HepG2 (cell line): Measurements from ENCODE around the gene SERPINF2. TPM values are rescaled to one million over a fixed set of nuclear protein-coding genes. Genes with fewer than 3 reads are reported as not detected.

ENCODE experiments used
- ATAC-seq: fragments of 200-7000 bp; cut with Tn5 transposase; 3 replicates; pipeline ENCODE4 v1.9.1; 2020; ENCODE audit warnings: mild to moderate bottlenecking, moderate library complexity
- BruUV-seq: library from RNA; stranded (reverse); fragments of 400-500 nt; replicated peaks from 2 replicates; lab custom pipeline; 2021; lab: Mats Ljungman, UMichigan
- CTCF ChIA-PET: fragments of 300-600 bp; formaldehyde crosslinking; extraction: SDS; loops from one replicate; lab custom pipeline; 2021; ENCODE audit warnings: low total read pairs, inconsistent platforms, low intra/inter-chr PET ratio; lab: Yijun Ruan, JAX
- POLR2A ChIA-PET: fragments of 350-600 bp; sonication (Branson Sonifier 250); formaldehyde crosslinking; loops from one replicate; lab custom pipeline; 2020; ENCODE audit warnings: antibody characterized with exemption, inconsistent platforms; lab: Yijun Ruan, JAX
- DNase-seq: peaks from one replicate; pipeline ENCODE4 v3.0.0-alpha.2; 2015; ENCODE audit warnings: low spot score
- FAIRE-seq: peaks from 3 replicates; lab custom pipeline; 2011; peaks lifted over from hg19 to GRCh38; lab: Jason Lieb, UNC
- H2AFZ ChIP-seq: one replicate; pipeline ENCODE4 v1.6.1; 2011; ENCODE audit warnings: low read length, inconsistent platforms
- H3K27ac ChIP-seq: fragments of 300-600 bp; 3 replicates; pipeline ENCODE4 v1.8.0; 2011; ENCODE audit warnings: mixed run types, mild to moderate bottlenecking, mixed read lengths, low read length, inconsistent platforms; ENCODE audit not compliant: insufficient read depth; ENCODE audit errors: extremely low read length
- H3K27me3 ChIP-seq, 2 experiments: fragments of 200-600 bp in 1 of 2; 2 replicates in 1 of 2; 3 replicates in 1 of 2; pipeline versions ENCODE4 v1.6.0 to v1.8.0; 2011; ENCODE audit warnings: low read length in 2 of 2, mild to moderate bottlenecking in 2 of 2, moderate library complexity in 2 of 2, inconsistent platforms in 1 of 2; ENCODE audit not compliant: insufficient read depth in 2 of 2, control insufficient read depth in 1 of 2
- H3K36me3 ChIP-seq, 2 experiments: fragments of 200-600 bp in 1 of 2; replicated peaks in 1 of 2; 2 replicates in 1 of 2; 3 replicates in 1 of 2; pipeline versions ENCODE4 v1.5.1 to v1.8.0; 2011; ENCODE audit warnings: low read length in 2 of 2, inconsistent platforms in 1 of 2; ENCODE audit not compliant: insufficient read depth in 2 of 2, control insufficient read depth in 1 of 2
- H3K4me1 ChIP-seq: 2 replicates; pipeline ENCODE4 v1.5.1; 2012; ENCODE audit warnings: low read length, inconsistent platforms; ENCODE audit not compliant: insufficient read depth
- H3K4me2 ChIP-seq: 2 replicates; pipeline ENCODE4 v1.6.0; 2011; ENCODE audit warnings: low read depth, low read length, inconsistent platforms
- H3K4me3 ChIP-seq, 3 experiments: fragments of 200-600 bp in 1 of 3; sonication (generic), shearing (Covaris generic) in 1 of 3; replicated peaks in 1 of 3; 2 replicates each; pipeline ENCODE4 v1.5.1; 2011 to 2016; ENCODE audit warnings: low read length in 3 of 3, inconsistent platforms in 2 of 3, low read depth in 2 of 3, mild to moderate bottlenecking in 2 of 3, control low read depth in 1 of 3, mixed read lengths in 1 of 3; ENCODE audit not compliant: insufficient read depth in 1 of 3
- H3K79me2 ChIP-seq: one replicate; pipeline ENCODE4 v1.6.1; 2011; ENCODE audit warnings: low read length, inconsistent platforms; ENCODE audit not compliant: insufficient read depth
- H3K9ac ChIP-seq: 2 replicates; pipeline ENCODE4 v1.6.0; 2011; ENCODE audit warnings: mild to moderate bottlenecking, low read depth, low read length, inconsistent platforms; ENCODE audit not compliant: insufficient read depth
- H3K9me3 ChIP-seq: 2 replicates; pipeline ENCODE4 v1.5.1; 2012; ENCODE audit warnings: mild to moderate bottlenecking, low read length
- H4K20me1 ChIP-seq: 2 replicates; pipeline ENCODE4 v1.6.0; 2011; ENCODE audit warnings: inconsistent platforms, mild to moderate bottlenecking, low read length, moderate library complexity; ENCODE audit not compliant: insufficient read depth
- ADNP ChIP-seq: sonication (generic); formaldehyde crosslinking; IDR thresholded peaks from 2 replicates; pipeline ENCODE4 v1.4.0; 2020; ENCODE audit warnings: missing genetic modification reagents
- AKNA ChIP-seq: sonication (generic); formaldehyde crosslinking; IDR thresholded peaks from 2 replicates; pipeline ENCODE4 v1.4.0; 2020; ENCODE audit warnings: missing genetic modification reagents, borderline replicate concordance
- ATM ChIP-seq: fragments of 450-650 bp; IDR thresholded peaks from 2 replicates; pipeline ENCODE4 v1.7.1; 2017; ENCODE audit warnings: mild to moderate bottlenecking, borderline replicate concordance
- DBP ChIP-seq: sonication (generic); formaldehyde crosslinking; IDR thresholded peaks from 2 replicates; pipeline ENCODE4 v1.4.0; 2020; ENCODE audit warnings: missing genetic modification reagents; ENCODE audit errors: not compliant biosample characterization
- ETV5 ChIP-seq: IDR thresholded peaks from 2 replicates; pipeline ENCODE4 v1.6.1; 2018; ENCODE audit warnings: missing biosample characterization, missing genetic modification reagents, inconsistent platforms, borderline replicate concordance
- NONO ChIP-seq, 2 experiments: fragments of 450-650 bp in 1 of 2; sonication (generic) in 1 of 2; formaldehyde crosslinking in 1 of 2; IDR thresholded peaks in 1 of 2; conservative IDR thresholded peaks in 1 of 2; 2 replicates each; pipeline versions ENCODE4 v1.6.1 to v1.8.0; 2017 to 2022; ENCODE audit warnings: mild to moderate bottlenecking in 1 of 2, missing genetic modification reagents in 1 of 2, moderate library complexity in 1 of 2
- SATB2 ChIP-seq: sonication (generic); formaldehyde crosslinking; IDR thresholded peaks from 2 replicates; pipeline ENCODE4 v1.5.0; 2020; ENCODE audit warnings: missing genetic modification reagents
- SIX4 ChIP-seq: sonication (generic); formaldehyde crosslinking; IDR thresholded peaks from 2 replicates; pipeline ENCODE4 v1.4.0; 2020; ENCODE audit warnings: missing genetic modification reagents
- ZC3H4 ChIP-seq: sonication (generic); formaldehyde crosslinking; IDR thresholded peaks from 2 replicates; pipeline ENCODE4 v1.4.0; 2020; ENCODE audit warnings: missing genetic modification reagents, borderline replicate concordance
- ZNF274 ChIP-seq: sonication (generic); formaldehyde crosslinking; IDR thresholded peaks from 2 replicates; pipeline ENCODE4 v1.5.1; 2020; ENCODE audit warnings: mild to moderate bottlenecking, missing genetic modification reagents
- ZNF703 ChIP-seq: sonication (generic); formaldehyde crosslinking; IDR thresholded peaks from 2 replicates; pipeline ENCODE4 v1.5.1; 2020; ENCODE audit warnings: missing genetic modification reagents, mild to moderate bottlenecking, moderate library complexity, borderline replicate concordance
- WGBS: methylation state at CpG from one replicate; pipeline ENCODE4 v1.1.6; 2017; ENCODE audit warnings: low lambda C conversion rate; 5-methylcytosine and 5-hydroxymethylcytosine counted together
- in situ Hi-C: cut with HindIII; loops from 2 replicates; pipeline ENCODE4 v1.10.0; 2017; ENCODE audit warnings: low pct_unique_long_range_greater_than_20kb; ENCODE audit not compliant: extremely low pct_ligation_motif_present
- intact Hi-C: fragments of 100-400 bp; cut with micrococcal nuclease; formaldehyde crosslinking; loops from one replicate; pipeline ENCODE4 v1.10.0; 2022; ENCODE audit not compliant: unreplicated experiment
- polyA plus RNA-seq, 8 experiments: library from polyadenylated mRNA; depleted of rRNA in 3 of 8; stranded (reverse) in 7 of 8; unstranded in 1 of 8; fragments of >200 nt; fragmentation: Illumina TruSeq in 4 of 8; extraction: Trizol in 4 of 8; gene quantifications; 2 replicates each; pipeline versions ENCODE4 v1.2.1 to v1.2.3, GENCODE V29; 2011 to 2016; ENCODE audit warnings: low read depth in 4 of 8, missing spikeins in 1 of 8, mixed read lengths in 1 of 8; ENCODE audit not compliant: insufficient read depth in 1 of 8
- total RNA-seq, 5 experiments: library from RNA; depleted of rRNA; stranded (reverse); fragments of >200 nt; fragmentation: Illumina TruSeq; extraction: Trizol; gene quantifications; 2 replicates each; pipeline ENCODE4 v1.2.3, GENCODE V29; 2016; ENCODE audit warnings: low read depth in 1 of 5

Gene SERPINF2
- total and polyA plus RNA-seq, 2 of the 13 experiments (the other 11 are each of a cell fraction or from before 2014, with no cell fraction given) = 309 to 548 TPM

GRCh38 chr17:1759529-1759928 lies 16.9 kb downstream of the SERPINF2 start:
- no peak for ATAC-seq
- POLR2A ChIA-PET = interaction anchor here (4.4 kb wide), 1 partner anchor 12 kb away, joined by 67 read pairs; no protein-coding TSS in a partner anchor
- TF ChIP-seq ZNF274 (CRISPR knock-in tag) (no peak), ETV5 (CRISPR knock-in tag) (no peak), SIX4 (no peak), SATB2 (CRISPR knock-in tag) (no peak)
- no peak for DNase-seq
- no TSS peak for BruUV-seq
- in situ Hi-C loops (no loop called here), intact Hi-C loops (no loop called here)
- H3K9me3 ChIP-seq = no peaks in the 10 kb centered on the region
- H3K79me2 ChIP-seq = peaks cover 16% of the 10 kb centered on the region
- peaks cover 3% of the 10 kb centered on the region; the same call in 1 of the 2 replicates for H4K20me1 ChIP-seq
- H3K36me3 ChIP-seq = no peaks in the 10 kb centered on the region
- no peak overlapping the region for H3K4me3 ChIP-seq
- FAIRE-seq = no peak
- WGBS = 88% methylated on average over 5 of the region's 5 CpGs
- no peaks in the 10 kb centered on the region for H3K27me3 ChIP-seq
- H3K4me1 ChIP-seq = peaks cover 46% of the 10 kb centered on the region
- CTCF ChIA-PET = no interaction called here
- H3K9ac ChIP-seq = no peak overlapping the region
- no peak overlapping the region for H3K4me2 ChIP-seq
- H3K27ac ChIP-seq = no peak overlapping the region
- no peak overlapping the region for H2AFZ ChIP-seq

DNA sequence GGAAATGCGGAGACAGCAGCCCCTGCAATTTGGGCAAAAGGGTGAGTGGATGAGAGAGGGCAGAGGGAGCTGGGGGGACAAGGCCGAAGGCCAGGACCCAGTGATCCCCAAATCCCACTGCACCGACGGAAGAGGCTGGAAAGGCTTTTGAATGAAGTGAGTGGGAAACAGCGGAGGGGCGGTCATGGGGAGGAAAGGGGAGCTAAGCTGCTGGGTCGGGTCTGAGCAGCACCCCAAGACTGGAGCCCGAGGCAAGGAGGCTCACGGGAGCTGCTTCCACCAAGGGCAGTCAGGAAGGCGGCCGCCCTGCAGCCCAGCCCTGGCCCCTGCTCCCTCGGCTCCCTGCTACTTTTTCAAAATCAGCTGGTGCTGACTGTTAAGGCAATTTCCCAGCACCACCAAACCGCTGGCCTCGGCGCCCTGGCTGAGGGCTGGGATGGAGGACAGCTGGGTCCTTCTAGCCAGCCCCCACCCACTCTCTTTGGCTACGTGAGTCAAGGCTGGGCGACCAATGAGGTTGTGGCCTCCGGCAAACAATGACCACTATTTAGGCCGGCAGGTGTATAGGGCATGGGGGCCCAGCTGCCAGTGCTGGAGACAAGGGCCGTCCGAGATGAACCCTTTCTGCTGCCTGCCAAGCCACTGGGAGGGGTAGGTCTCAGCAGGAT lies 19.7 kb downstream of the SERPINF2 start:
- POLR2A ChIA-PET = interaction anchor here (0.6 to 13.7 kb wide), 24 partner anchors 9 to 566 kb away, joined by 3 to 480 read pairs (median 17); partner anchors contain the start of genes PRPF8, RILP, RPA1 and SERPINF2
- no peaks in the 10 kb centered on the region for H4K20me1 ChIP-seq
- in situ Hi-C loops = no loop called here
- WGBS = 2% methylated on average over 15 of the region's 21 CpGs
- H3K9ac ChIP-seq = peak overlapping the region; percentile 93
- ATAC-seq (peak; percentile 82), FAIRE-seq (no peak), DNase-seq (peak; percentile 88)
- H3K27ac ChIP-seq = peak overlapping the region; percentile 99
- no TSS peak for BruUV-seq
- CTCF ChIA-PET = no interaction called here
- peaks cover 28% of the 10 kb centered on the region for H3K79me2 ChIP-seq
- intact Hi-C loops = loop anchor here (1.0 to 2.0 kb wide), 2 partner anchors 20 to 46 kb away; partner anchors contain the start of gene SERPINF2
- no peak overlapping the region for H2AFZ ChIP-seq
- H3K27me3 ChIP-seq = no peaks in the 10 kb centered on the region
- no peaks in the 10 kb centered on the region for H3K9me3 ChIP-seq
- peak overlapping the region; percentile 86 to 94 (median 88) for H3K4me3 ChIP-seq
- peaks cover 1 to 2% of the 10 kb centered on the region in 2 experiments; a peak in 3 of 5 replicates for H3K36me3 ChIP-seq
- peak overlapping the region; percentile 79 for H3K4me2 ChIP-seq
- peaks cover 45% of the 10 kb centered on the region for H3K4me1 ChIP-seq
- TF ChIP-seq ATM (no peak), ZC3H4 (CRISPR knock-in tag) (0 out of 2 replicates have a peak, but pooled peaks have one; percentile 47), AKNA (CRISPR knock-in tag) (no peak), NONO (IDR thresholded peaks at IDR 0.05) (no peak), NONO (CRISPR knock-in tag; conservative IDR thresholded peaks at IDR 0.05) (no peak; the same call in 1 of the 2 replicates), DBP (peak; percentile 62), ADNP (CRISPR knock-in tag) (no peak), ZNF703 (CRISPR knock-in tag) (no peak; the same call in 1 of the 2 replicates)
